Activated T-cell treated with anti-CD3 and anti-CD28 coated beads, Interleukin-2, amount 50 U/mL, for 1 hour (primary cell): ENCODE measurements around the gene PRKCD.
"Not testable (repeated sequence)": the region's sequence is repeated elsewhere in the genome, so short reads cannot be mapped to it uniquely, and the experiment has no call there.

Source experiments
- DNase-seq: peaks from one replicate; pipeline ENCODE4 v3.0.0-alpha.2; 2020

PRKCD gene

GRCh38 chr3:53140847-53141845 lies 19.9 kb upstream of the PRKCD start:
- no peak for DNase-seq

- no peak for DNase-seq
Observed at GRCh38 chr3:53142986-53143385, 18.0 kb upstream of the PRKCD start.

GRCh38 chr3:53144446-53144845 lies 16.6 kb upstream of the PRKCD start:
- no peak for DNase-seq

GRCh38 chr3:53144862-53145712 lies 15.9 kb upstream of the PRKCD start:
- DNase-seq, result no peak

- DNase-seq, result no peak
Observed at GRCh38 chr3:53145713-53146080, 15.3 kb upstream of the PRKCD start.

- no peak for DNase-seq
Observed at GRCh38 chr3:53146319-53146891, 14.6 kb upstream of the PRKCD start.

- no peak for DNase-seq
Observed at GRCh38 chr3:53147151-53147902, 13.7 kb upstream of the PRKCD start.

- no peak for DNase-seq
Observed at GRCh38 chr3:53147903-53148400, 13.1 kb upstream of the PRKCD start.

GRCh38 chr3:53149006-53149690 lies 11.9 kb upstream of the PRKCD start:
- no peak for DNase-seq

GRCh38 chr3:53149699-53150098 lies 11.3 kb upstream of the PRKCD start:
- DNase-seq, result no peak

- no peak for DNase-seq
Observed at GRCh38 chr3:53150247-53151085, 10.5 kb upstream of the PRKCD start.

GRCh38 chr3:53151086-53151438 lies 9.9 kb upstream of the PRKCD start:
- not testable (repeated sequence) for DNase-seq

GRCh38 chr3:53151465-53151864 lies 9.5 kb upstream of the PRKCD start:
- DNase-seq, result no peak

- no peak for DNase-seq
Observed at GRCh38 chr3:53151870-53152660, 8.9 kb upstream of the PRKCD start.

GRCh38 chr3:53153264-53153823 lies 7.7 kb upstream of the PRKCD start:
- no peak for DNase-seq

GRCh38 chr3:53153980-53154379 lies 7.0 kb upstream of the PRKCD start:
- DNase-seq, result no peak

GRCh38 chr3:53154881-53155285 lies 6.1 kb upstream of the PRKCD start:
- no peak for DNase-seq

- DNase-seq, result no peak
Observed at GRCh38 chr3:53155760-53156159, 5.2 kb upstream of the PRKCD start.

GRCh38 chr3:53156368-53156834 lies 4.6 kb upstream of the PRKCD start:
- no peak for DNase-seq
